ENCODE data around the gene INTS14. TPM values are rescaled to one million over a fixed set of nuclear protein-coding genes. Genes with fewer than 3 reads are reported as not detected.
A peak's percentile ranks its signal among the peaks of the same experiment; 100 is the strongest.

INTS14 gene
- total RNA-seq, 6 experiments from 2014 or later = 15.3 to 19.8 (median 17.4) TPM

- no peaks in the 10 kb centered on the region for H3K36me3 ChIP-seq
- DNase-seq = peak; percentile 89 to 92 (median 92)
- peak; percentile 84 to 95 (median 91) for ATAC-seq
- no peaks in the 10 kb centered on the region for H3K9me3 ChIP-seq
- peak within 1 kb of the TSS; percentile 75 to 86 (median 81) for H3K4me3 ChIP-seq
- no peaks in the 10 kb centered on the region for H3K27me3 ChIP-seq
- TF ChIP-seq CTCF (IDR thresholded peaks at IDR 0.05) (no peak), POLR2A (IDR thresholded peaks at IDR 0.05) (peak; percentile 64)
- intact Hi-C loops (cut with DNase I) = no loop called here
- peaks cover 0 to 24% (median 10%) of the 10 kb centered on the region in 4 donors for H3K4me1 ChIP-seq
- WGBS (ENCODE audit: insufficient coverage, low coverage, low lambda C conversion rate, missing lambda C conversion rate) = 0% methylated on average over 28 of the region's 88 CpGs
- H3K27ac ChIP-seq = peak within 1 kb of the TSS; percentile 45 to 72 (median 63)
Observed at GRCh38 chr15:65530318-65531111, 80.4 kb downstream of the INTS14 start, which contains the start of gene HACD3. Gene HACD3, plus strand, starts transcription at chr15:65530463. Its CDS starts 169 bp downstream, at chr15:65530632.

GRCh38 chr15:65529762-65530317 lies 81.1 kb downstream of the INTS14 start:
- intact Hi-C loops (cut with DNase I) = no loop called here
- DNase-seq = no peak
- Histone ChIP-seq H3K4me1 (peaks cover 0 to 24% (median 10%) of the 10 kb centered on the region in 4 donors), H3K27me3 (no peaks in the 10 kb centered on the region), H3K9me3 (no peaks in the 10 kb centered on the region), H3K36me3 (no peaks in the 10 kb centered on the region), H3K4me3 (peak overlapping the region; percentile 75 to 86 (median 81)), H3K27ac (peak overlapping the region in 1 of 3 donors; percentile 41)
- no peak for ATAC-seq
- TF ChIP-seq POLR2A (IDR thresholded peaks at IDR 0.05) (no peak), CTCF (IDR thresholded peaks at IDR 0.05) (no peak)
- WGBS (ENCODE audit: insufficient coverage, low coverage, low lambda C conversion rate, missing lambda C conversion rate) = 49% methylated on average over 13 of the region's 13 CpGs

Small RNA genes lying within 50 kb of the gene (small RNA-seq; reads per million reads assigned to genes)
- 0 reads per million in 2 experiments for gene RNU6-19P

Other genes starting within 250 kb of the INTS14 start
- gene IGDCC3, start 233.1 kb downstream of the INTS14 start, total RNA-seq = not detected
- gene IGDCC4, start 188.2 kb downstream of the INTS14 start, total RNA-seq = under 1 TPM in 1 of 6 experiments, not detected in 5; 0.02 TPM
- gene DPP8, start 93.4 kb downstream of the INTS14 start, total RNA-seq = 10 to 100 TPM in 3 of 6 experiments, 1 to 10 TPM in 3; 7.6 to 12.3 (median 10.3) TPM
- 10 to 100 TPM; 48.7 to 73.9 (median 61.7) TPM for gene HACD3, start 80.7 kb downstream of the INTS14 start, total RNA-seq
- 1 to 10 TPM; 1.7 to 5.0 (median 4.8) TPM for gene SLC24A1, start 10.8 kb upstream of the INTS14 start, total RNA-seq
- 10 to 100 TPM; 12.7 to 32.4 (median 21.5) TPM for gene DENND4A, start 181.2 kb upstream of the INTS14 start, total RNA-seq